ENCODE data around the gene MYCBPAP. TPM values are rescaled to one million over a fixed set of nuclear protein-coding genes. Genes with fewer than 3 reads are reported as not detected.
A peak's percentile ranks its signal among the peaks of the same experiment; 100 is the strongest.

The MYCBPAP gene
- polyA plus RNA-seq, 2 of the 4 experiments (the other 2 are of a cell fraction): 0.93 to 2.5 TPM

DNA sequence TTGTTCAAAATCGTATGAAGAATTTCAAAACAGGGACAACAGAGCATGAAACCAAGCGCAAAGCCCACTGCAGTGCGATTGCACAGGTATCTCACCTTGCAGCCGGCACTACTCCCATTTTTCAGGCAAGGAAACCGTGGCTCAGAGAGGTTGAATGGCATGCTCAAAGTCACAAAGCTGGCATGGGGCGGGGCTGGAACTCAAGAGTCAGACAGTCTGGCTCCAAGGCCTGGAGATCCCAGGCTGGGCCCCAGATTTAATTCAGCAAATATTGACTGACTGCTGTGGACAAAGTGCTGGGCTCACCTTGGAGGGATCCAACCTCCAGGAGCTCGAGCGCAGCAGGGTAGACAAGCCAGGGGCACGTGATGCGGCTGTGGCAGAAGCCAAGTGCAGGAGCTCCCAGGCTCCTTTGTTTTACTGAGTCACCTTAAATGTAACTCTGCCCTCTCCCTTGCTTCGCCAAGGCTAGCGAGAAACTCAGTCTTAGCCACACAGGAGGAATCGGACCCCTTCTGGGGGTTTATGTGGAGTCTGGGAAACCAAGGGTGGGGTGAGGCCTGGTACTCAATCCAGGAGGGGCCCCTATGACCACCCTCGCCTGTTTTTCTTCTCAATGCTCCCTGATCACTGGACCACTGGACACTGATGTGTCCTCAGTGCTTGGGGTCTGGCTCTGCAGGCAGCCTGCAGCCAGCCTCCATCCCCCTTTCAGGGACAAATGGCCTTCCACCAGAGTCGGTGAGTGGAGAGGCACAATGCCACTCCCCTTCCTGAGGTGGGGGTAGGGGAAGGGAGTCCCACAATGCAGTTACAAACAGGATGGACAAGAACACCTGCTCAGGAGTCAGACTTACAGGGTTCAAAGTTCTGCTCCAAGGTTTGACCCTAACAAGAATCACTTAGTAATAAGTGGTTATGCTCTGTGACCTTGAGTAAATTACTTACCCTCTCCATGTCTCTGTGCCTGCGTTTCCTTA is 34.8 kb downstream of the MYCBPAP start (continued):
- TF ChIP-seq, protein P1, sequence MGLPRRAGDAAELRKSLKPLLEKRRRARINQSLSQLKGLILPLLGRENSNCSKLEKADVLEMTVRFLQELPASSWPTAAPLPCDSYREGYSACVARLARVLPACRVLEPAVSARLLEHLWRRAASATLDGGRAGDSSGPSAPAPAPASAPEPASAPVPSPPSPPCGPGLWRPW (IDR thresholded peaks at IDR 0.05): no peak
- TF ChIP-seq, protein P2, sequence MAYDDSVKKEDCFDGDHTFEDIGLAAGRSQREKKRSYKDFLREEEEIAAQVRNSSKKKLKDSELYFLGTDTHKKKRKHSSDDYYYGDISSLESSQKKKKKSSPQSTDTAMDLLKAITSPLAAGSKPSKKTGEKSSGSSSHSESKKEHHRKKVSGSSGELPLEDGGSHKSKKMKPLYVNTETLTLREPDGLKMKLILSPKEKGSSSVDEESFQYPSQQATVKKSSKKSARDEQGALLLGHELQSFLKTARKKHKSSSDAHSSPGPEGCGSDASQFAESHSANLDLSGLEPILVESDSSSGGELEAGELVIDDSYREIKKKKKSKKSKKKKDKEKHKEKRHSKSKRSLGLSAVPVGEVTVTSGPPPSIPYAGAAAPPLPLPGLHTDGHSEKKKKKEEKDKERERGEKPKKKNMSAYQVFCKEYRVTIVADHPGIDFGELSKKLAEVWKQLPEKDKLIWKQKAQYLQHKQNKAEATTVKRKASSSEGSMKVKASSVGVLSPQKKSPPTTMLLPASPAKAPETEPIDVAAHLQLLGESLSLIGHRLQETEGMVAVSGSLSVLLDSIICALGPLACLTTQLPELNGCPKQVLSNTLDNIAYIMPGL (CRISPR knock-in tag; IDR thresholded peaks at IDR 0.05; ENCODE audit: borderline replicate concordance): no peak
- TF ChIP-seq, protein P3, sequence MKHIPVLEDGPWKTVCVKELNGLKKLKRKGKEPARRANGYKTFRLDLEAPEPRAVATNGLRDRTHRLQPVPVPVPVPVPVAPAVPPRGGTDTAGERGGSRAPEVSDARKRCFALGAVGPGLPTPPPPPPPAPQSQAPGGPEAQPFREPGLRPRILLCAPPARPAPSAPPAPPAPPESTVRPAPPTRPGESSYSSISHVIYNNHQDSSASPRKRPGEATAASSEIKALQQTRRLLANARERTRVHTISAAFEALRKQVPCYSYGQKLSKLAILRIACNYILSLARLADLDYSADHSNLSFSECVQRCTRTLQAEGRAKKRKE (CRISPR knock-in tag; IDR thresholded peaks at IDR 0.05; ENCODE audit: low read depth): no peak
- TF ChIP-seq HOXB5 (CRISPR knock-in tag; IDR thresholded peaks at IDR 0.05) (no peak), ZC3H11A (IDR thresholded peaks at IDR 0.05) (no peak), EHF (CRISPR knock-in tag; IDR thresholded peaks at IDR 0.05) (no peak), POLR2AphosphoS2 (conservative IDR thresholded peaks at IDR 0.05; ENCODE audit: low read length) (no peak), HEYL (CRISPR knock-in tag; IDR thresholded peaks at IDR 0.05) (no peak), KDM5A (IDR thresholded peaks at IDR 0.05) (no peak), CEBPB (IDR thresholded peaks at IDR 0.05) (no peak), ZSCAN20 (CRISPR knock-in tag; IDR thresholded peaks at IDR 0.05) (no peak), MYC (IDR thresholded peaks at IDR 0.05; ENCODE audit: borderline replicate concordance, low read length) (no peak), CBX8 (IDR thresholded peaks at IDR 0.05) (no peak), SMC3 (IDR thresholded peaks at IDR 0.05) (no peak), JUN (IDR thresholded peaks at IDR 0.05) (no peak; a peak in 1 of 5 replicates), POLR2A (IDR thresholded peaks at IDR 0.05; ENCODE audit: low read length) (peak; percentile 30; the same call in 1 of the 2 replicates), MAZ (IDR thresholded peaks at IDR 0.05; ENCODE audit: borderline replicate concordance, low read depth, low read length) (no peak), NR3C1 (IDR thresholded peaks at IDR 0.05) (no peak), NFE2L2 (conservative IDR thresholded peaks at IDR 0.05; ENCODE audit: low read length) (no peak), FOSL2 (IDR thresholded peaks at IDR 0.05) (no peak), FOSL2 (CRISPR knock-in tag; IDR thresholded peaks at IDR 0.05) (peak; percentile 52; the same call in 1 of the 2 replicates), TP53 (CRISPR knock-in tag; IDR thresholded peaks at IDR 0.05) (no peak)

DNA sequence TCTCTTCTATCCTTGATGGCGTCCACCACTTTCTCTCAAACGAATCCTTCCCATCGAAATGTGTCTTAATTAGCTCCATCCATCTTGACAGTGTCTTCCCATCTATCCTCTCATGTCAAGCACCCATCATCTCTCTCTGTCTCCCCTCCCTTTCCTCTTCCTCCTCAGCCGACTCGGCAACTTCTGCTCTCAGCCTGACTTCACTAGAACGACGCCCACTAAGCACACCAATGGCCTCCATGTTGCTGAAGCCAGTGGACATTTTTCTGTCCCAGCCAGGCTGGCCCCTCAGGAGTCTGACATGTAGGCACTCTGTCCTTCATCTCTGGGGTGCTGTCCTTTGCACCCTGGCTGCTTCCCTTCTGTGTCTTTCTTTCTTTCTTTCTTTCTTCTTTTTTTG is 36.3 kb downstream of the MYCBPAP start:
- Histone ChIP-seq H3K4me3 (no peak overlapping the region), H3K4me2 (no peak overlapping the region), H3K4me1 (peaks cover 56% of the 10 kb centered on the region), H3K27ac (peak overlapping the region in 1 of 2 experiments; percentile 90; a peak in 1 of 6 replicates), H3K9me3 (no peaks in the 10 kb centered on the region)
- no peak for TF ChIP-seq KDM5A (IDR thresholded peaks at IDR 0.05)
- TF ChIP-seq MAFK (IDR thresholded peaks at IDR 0.05; ENCODE audit: partially characterized antibody): peak; percentile 46
- no peak for ATAC-seq
- ChIA-PET POLR2A (interaction anchor here (1.0 kb wide), 2 partner anchors 175 to 322 kb away, joined by 3 to 4 read pairs; partner anchors contain the start of genes LUC7L3 and TOB1), CTCF (interaction anchor here (0.6 to 23.7 kb wide), 15 partner anchors 11 to 405 kb away, joined by 3 to 753 read pairs (median 4); partner anchors contain the start of gene ANKRD40)
- no peak for DNase-seq (ENCODE audit: low read depth in 1 of 2, low spot score in 1 of 2)
- 95% methylated on average over 7 of the region's 7 CpGs for WGBS (ENCODE audit: missing lambda C conversion rate)
- FAIRE-seq: no peak

DNA sequence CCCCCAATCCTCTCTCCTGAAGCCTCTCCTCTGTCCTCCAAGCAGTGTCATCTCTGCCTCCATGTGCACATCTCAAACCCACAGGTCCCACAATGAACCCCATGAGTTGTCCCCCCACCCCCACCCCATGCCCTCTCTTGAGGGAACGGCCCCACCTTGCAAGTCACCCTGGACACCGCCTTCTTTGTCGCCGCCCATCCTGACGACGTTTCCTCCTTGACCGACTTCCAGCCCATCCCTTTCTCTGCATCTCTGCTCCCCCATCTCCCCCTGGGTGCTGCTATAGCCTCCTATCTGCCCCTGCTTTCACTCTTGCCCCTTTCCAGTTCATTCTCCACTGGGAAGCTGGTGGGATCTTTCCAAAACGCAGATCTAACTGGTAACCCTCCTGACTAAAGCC is 37.1 kb downstream of the MYCBPAP start:
- FAIRE-seq: no peak
- peaks cover 53% of the 10 kb centered on the region for H3K4me1 ChIP-seq
- no peak overlapping the region for H3K4me2 ChIP-seq
- no peak overlapping the region for H3K4me3 ChIP-seq
- DNase-seq (ENCODE audit: low read depth in 1 of 2, low spot score in 1 of 2): no peak
- H3K27ac ChIP-seq: peak overlapping the region in 1 of 2 experiments; percentile 6; a peak in 2 of 6 replicates
- POLR2A ChIA-PET: no interaction called here
- no peaks in the 10 kb centered on the region for H3K9me3 ChIP-seq
- no peak for ATAC-seq
- CTCF ChIA-PET: interaction anchor here (0.9 to 23.7 kb wide), 8 partner anchors 12 to 307 kb away, joined by 3 to 753 read pairs (median 7); partner anchors contain the start of gene ANKRD40
- WGBS (ENCODE audit: missing lambda C conversion rate): 67% methylated on average over 8 of the region's 8 CpGs
- TF ChIP-seq, protein P4, sequence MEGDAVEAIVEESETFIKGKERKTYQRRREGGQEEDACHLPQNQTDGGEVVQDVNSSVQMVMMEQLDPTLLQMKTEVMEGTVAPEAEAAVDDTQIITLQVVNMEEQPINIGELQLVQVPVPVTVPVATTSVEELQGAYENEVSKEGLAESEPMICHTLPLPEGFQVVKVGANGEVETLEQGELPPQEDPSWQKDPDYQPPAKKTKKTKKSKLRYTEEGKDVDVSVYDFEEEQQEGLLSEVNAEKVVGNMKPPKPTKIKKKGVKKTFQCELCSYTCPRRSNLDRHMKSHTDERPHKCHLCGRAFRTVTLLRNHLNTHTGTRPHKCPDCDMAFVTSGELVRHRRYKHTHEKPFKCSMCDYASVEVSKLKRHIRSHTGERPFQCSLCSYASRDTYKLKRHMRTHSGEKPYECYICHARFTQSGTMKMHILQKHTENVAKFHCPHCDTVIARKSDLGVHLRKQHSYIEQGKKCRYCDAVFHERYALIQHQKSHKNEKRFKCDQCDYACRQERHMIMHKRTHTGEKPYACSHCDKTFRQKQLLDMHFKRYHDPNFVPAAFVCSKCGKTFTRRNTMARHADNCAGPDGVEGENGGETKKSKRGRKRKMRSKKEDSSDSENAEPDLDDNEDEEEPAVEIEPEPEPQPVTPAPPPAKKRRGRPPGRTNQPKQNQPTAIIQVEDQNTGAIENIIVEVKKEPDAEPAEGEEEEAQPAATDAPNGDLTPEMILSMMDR (IDR thresholded peaks at IDR 0.05): no peak
- TF ChIP-seq POLR2A (IDR thresholded peaks at IDR 0.05; ENCODE audit: low read length): no peak
- TF ChIP-seq PHF8 (IDR thresholded peaks at IDR 0.05; ENCODE audit: borderline replicate concordance, low read depth): no peak
- no peak for TF ChIP-seq MAFK (IDR thresholded peaks at IDR 0.05; ENCODE audit: partially characterized antibody)
- TF ChIP-seq EP300 (IDR thresholded peaks at IDR 0.05): no peak
- no peak for TF ChIP-seq FOSB (CRISPR knock-in tag; IDR thresholded peaks at IDR 0.05)
- TF ChIP-seq NR3C1 (IDR thresholded peaks at IDR 0.05): no peak
- TF ChIP-seq NFE2L2 (conservative IDR thresholded peaks at IDR 0.05; ENCODE audit: low read length): no peak
- TF ChIP-seq HOXA7 (CRISPR knock-in tag; IDR thresholded peaks at IDR 0.05): no peak
- TF ChIP-seq, protein P5, sequence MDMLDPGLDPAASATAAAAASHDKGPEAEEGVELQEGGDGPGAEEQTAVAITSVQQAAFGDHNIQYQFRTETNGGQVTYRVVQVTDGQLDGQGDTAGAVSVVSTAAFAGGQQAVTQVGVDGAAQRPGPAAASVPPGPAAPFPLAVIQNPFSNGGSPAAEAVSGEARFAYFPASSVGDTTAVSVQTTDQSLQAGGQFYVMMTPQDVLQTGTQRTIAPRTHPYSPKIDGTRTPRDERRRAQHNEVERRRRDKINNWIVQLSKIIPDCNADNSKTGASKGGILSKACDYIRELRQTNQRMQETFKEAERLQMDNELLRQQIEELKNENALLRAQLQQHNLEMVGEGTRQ (IDR thresholded peaks at IDR 0.05): no peak
- TF ChIP-seq CBX2 (IDR thresholded peaks at IDR 0.05; ENCODE audit: borderline replicate concordance, low read depth): no peak
- TF ChIP-seq RCOR1 (IDR thresholded peaks at IDR 0.05; ENCODE audit: low read depth, low read length): no peak
- no peak for TF ChIP-seq TP53 (CRISPR knock-in tag; IDR thresholded peaks at IDR 0.05)

Data from A549 (cell line).